ENCODE measurements around the gene PTPRK.

Gene PTPRK
- total RNA-seq, result 0 to 4.1 (median 0.07) reads per million in 17 experiments

- peak; percentile 68 to 86 (median 74) for DNase-seq
Observed at GRCh38 chr6:128520436-128521281, at the start of gene PTPRK. Gene PTPRK (minus strand): TSS chr6:128520599. CDS start chr6:128520358, 241 bp downstream.

GRCh38 chr6:128567029-128567428 lies 46.6 kb upstream of the PTPRK start:
- DNase-seq, result no peak

GRCh38 chr6:128560966-128561365 lies 40.6 kb upstream of the PTPRK start:
- DNase-seq, result no peak

GRCh38 chr6:128558924-128559323 lies 38.5 kb upstream of the PTPRK start:
- DNase-seq, result no peak

- no peak for DNase-seq
Observed at GRCh38 chr6:128558021-128558420, 37.6 kb upstream of the PTPRK start.

- DNase-seq, result no peak
Observed at GRCh38 chr6:128557081-128557480, 36.7 kb upstream of the PTPRK start.

GRCh38 chr6:128554302-128554701 lies 33.9 kb upstream of the PTPRK start:
- peak in 1 of 4 experiments; percentile 1 for DNase-seq

GRCh38 chr6:128541261-128541660 lies 20.9 kb upstream of the PTPRK start:
- no peak for DNase-seq

GRCh38 chr6:128538763-128539162 lies 18.4 kb upstream of the PTPRK start:
- DNase-seq, result no peak

GRCh38 chr6:128532827-128533226 lies 12.4 kb upstream of the PTPRK start:
- no peak for DNase-seq

- no peak for DNase-seq
Observed at GRCh38 chr6:128532136-128532535, 11.7 kb upstream of the PTPRK start.

- DNase-seq, result no peak
Observed at GRCh38 chr6:128531696-128532095, 11.3 kb upstream of the PTPRK start.

- no peak for DNase-seq
Observed at GRCh38 chr6:128528241-128528640, 7.8 kb upstream of the PTPRK start.

GRCh38 chr6:128527375-128527774 lies 7.0 kb upstream of the PTPRK start:
- DNase-seq, result no peak

- no peak for DNase-seq
Observed at GRCh38 chr6:128526152-128526914, 5.9 kb upstream of the PTPRK start.

GRCh38 chr6:128525406-128525805 lies 5.0 kb upstream of the PTPRK start:
- no peak for DNase-seq

GRCh38 chr6:128521282-128521632 lies 858 bp upstream of the PTPRK start:
- no peak for DNase-seq

GRCh38 chr6:128519931-128520435 lies 416 bp downstream of the PTPRK start:
- DNase-seq, result peak in 2 of 4 experiments; percentile 2 to 7

- peak in 3 of 4 experiments; percentile 6 to 26 (median 24) for DNase-seq
Observed at GRCh38 chr6:128519132-128519930, 1.1 kb downstream of the PTPRK start.

GRCh38 chr6:128518434-128519131 lies 1.8 kb downstream of the PTPRK start:
- no peak for DNase-seq

- no peak for DNase-seq
Observed at GRCh38 chr6:128517124-128517523, 3.3 kb downstream of the PTPRK start.

- no peak for DNase-seq
Observed at GRCh38 chr6:128516514-128516898, 3.9 kb downstream of the PTPRK start.
